ENCODE data around the gene KRCC1. TPM values are rescaled to one million over a fixed set of nuclear protein-coding genes. Genes with fewer than 3 reads are reported as not detected.

KRCC1 gene
- polyA plus RNA-seq, 1 donor from 2014 or later: 26.6 TPM

DNA sequence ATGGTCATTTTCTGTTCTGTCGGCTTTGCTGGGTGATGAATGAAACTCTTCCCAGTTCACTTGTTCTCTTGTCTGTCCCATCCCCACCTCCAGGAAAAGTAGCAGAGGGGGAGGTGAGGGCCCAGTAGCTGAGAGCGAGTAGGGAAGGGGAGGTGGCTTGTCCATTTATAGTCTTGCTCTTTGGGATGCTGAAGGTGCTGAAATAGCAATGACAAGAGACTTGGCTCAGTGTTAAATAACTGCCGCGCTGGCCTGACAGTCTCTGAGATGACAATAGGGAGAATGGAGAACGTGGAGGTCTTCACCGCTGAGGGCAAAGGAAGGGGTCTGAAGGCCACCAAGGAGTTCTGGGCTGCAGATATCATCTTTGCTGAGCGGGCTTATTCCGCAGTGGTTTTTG is 12.0 kb upstream of the KRCC1 start, which contains the start of gene SMYD1:
Gene SMYD1 (plus strand): TSS at position 228 of the 400 bp plus-strand sequence. CDS start 40 bp downstream, at position 268.
- H2AFZ ChIP-seq (ENCODE audit: low read depth, low read length): no peak within 1 kb of the TSS
- no peaks in the 10 kb centered on the region for H3K27me3 ChIP-seq (ENCODE audit: insufficient read depth, low read depth, low read length)
- H3F3A ChIP-seq (ENCODE audit: insufficient read depth, low read length, poor library complexity, severe bottlenecking): no peaks in the 10 kb centered on the region
- H4K20me1 ChIP-seq (ENCODE audit: insufficient read depth): no peaks in the 10 kb centered on the region
- H3K9me2 ChIP-seq (ENCODE audit: insufficient read depth, low read length): no peaks in the 10 kb centered on the region
- H3K27ac ChIP-seq (ENCODE audit: low read length): no peak within 1 kb of the TSS
- H3K9me3 ChIP-seq (ENCODE audit: low read length): no peaks in the 10 kb centered on the region
- H3K79me2 ChIP-seq (replicated peaks; ENCODE audit: insufficient read depth, low read length): no peaks in the 10 kb centered on the region
- no peak within 1 kb of the TSS for H3K9ac ChIP-seq (ENCODE audit: low read length)
- H3K4me3 ChIP-seq (ENCODE audit: low read length): no peak within 1 kb of the TSS
- H3K4me2 ChIP-seq (ENCODE audit: low read length): no peak within 1 kb of the TSS
- TF ChIP-seq, protein P1, sequence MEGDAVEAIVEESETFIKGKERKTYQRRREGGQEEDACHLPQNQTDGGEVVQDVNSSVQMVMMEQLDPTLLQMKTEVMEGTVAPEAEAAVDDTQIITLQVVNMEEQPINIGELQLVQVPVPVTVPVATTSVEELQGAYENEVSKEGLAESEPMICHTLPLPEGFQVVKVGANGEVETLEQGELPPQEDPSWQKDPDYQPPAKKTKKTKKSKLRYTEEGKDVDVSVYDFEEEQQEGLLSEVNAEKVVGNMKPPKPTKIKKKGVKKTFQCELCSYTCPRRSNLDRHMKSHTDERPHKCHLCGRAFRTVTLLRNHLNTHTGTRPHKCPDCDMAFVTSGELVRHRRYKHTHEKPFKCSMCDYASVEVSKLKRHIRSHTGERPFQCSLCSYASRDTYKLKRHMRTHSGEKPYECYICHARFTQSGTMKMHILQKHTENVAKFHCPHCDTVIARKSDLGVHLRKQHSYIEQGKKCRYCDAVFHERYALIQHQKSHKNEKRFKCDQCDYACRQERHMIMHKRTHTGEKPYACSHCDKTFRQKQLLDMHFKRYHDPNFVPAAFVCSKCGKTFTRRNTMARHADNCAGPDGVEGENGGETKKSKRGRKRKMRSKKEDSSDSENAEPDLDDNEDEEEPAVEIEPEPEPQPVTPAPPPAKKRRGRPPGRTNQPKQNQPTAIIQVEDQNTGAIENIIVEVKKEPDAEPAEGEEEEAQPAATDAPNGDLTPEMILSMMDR (IDR thresholded peaks at IDR 0.05; ENCODE audit: poor library complexity, severe bottlenecking): no peak
- no peak for TF ChIP-seq POLR2AphosphoS5 (IDR thresholded peaks at IDR 0.05)
- TF ChIP-seq, protein P2, sequence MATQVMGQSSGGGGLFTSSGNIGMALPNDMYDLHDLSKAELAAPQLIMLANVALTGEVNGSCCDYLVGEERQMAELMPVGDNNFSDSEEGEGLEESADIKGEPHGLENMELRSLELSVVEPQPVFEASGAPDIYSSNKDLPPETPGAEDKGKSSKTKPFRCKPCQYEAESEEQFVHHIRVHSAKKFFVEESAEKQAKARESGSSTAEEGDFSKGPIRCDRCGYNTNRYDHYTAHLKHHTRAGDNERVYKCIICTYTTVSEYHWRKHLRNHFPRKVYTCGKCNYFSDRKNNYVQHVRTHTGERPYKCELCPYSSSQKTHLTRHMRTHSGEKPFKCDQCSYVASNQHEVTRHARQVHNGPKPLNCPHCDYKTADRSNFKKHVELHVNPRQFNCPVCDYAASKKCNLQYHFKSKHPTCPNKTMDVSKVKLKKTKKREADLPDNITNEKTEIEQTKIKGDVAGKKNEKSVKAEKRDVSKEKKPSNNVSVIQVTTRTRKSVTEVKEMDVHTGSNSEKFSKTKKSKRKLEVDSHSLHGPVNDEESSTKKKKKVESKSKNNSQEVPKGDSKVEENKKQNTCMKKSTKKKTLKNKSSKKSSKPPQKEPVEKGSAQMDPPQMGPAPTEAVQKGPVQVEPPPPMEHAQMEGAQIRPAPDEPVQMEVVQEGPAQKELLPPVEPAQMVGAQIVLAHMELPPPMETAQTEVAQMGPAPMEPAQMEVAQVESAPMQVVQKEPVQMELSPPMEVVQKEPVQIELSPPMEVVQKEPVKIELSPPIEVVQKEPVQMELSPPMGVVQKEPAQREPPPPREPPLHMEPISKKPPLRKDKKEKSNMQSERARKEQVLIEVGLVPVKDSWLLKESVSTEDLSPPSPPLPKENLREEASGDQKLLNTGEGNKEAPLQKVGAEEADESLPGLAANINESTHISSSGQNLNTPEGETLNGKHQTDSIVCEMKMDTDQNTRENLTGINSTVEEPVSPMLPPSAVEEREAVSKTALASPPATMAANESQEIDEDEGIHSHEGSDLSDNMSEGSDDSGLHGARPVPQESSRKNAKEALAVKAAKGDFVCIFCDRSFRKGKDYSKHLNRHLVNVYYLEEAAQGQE (IDR thresholded peaks at IDR 0.05; ENCODE audit: borderline replicate concordance): no peak
- no peak for TF ChIP-seq SMC3 (conservative IDR thresholded peaks at IDR 0.05; ENCODE audit: poor library complexity)
- no peak for TF ChIP-seq EP300 (conservative IDR thresholded peaks at IDR 0.05; ENCODE audit: poor library complexity, severe bottlenecking)
- no peak for TF ChIP-seq TAF1 (IDR thresholded peaks at IDR 0.05; ENCODE audit: low read depth)
- TF ChIP-seq EZH2 (IDR thresholded peaks at IDR 0.05; ENCODE audit: borderline replicate concordance, insufficient read depth, low read length, poor library complexity, severe bottlenecking): no peak
- TF ChIP-seq RAD21 (conservative IDR thresholded peaks at IDR 0.05): no peak
- TF ChIP-seq MXI1 (conservative IDR thresholded peaks at IDR 0.05; ENCODE audit: poor library complexity, severe bottlenecking): no peak
- no peaks in the 10 kb centered on the region for H3K36me3 ChIP-seq (ENCODE audit: insufficient read depth, low read length)

DNA sequence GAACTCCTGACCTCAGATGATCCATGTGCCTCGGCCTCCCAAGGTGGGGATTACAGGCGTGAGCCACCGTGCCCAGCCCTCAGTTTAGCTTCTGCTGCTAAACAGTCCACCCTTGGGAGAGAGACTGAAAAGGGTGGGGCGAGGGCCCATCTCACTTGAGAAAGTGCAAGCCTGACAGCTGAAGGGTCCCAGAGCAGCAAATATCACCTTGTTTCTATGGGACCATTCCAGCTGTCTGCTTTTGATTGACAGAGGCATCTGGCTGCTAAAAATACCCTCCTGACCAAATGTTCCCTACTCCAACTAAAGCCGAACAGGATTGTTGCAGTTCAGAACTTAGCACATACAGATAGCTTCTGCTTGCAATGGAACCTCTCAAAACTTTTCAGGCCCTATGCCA is 11.6 kb upstream of the KRCC1 start:
- Histone ChIP-seq H3K27ac (ENCODE audit: low read length) (no peak overlapping the region), H3F3A (ENCODE audit: insufficient read depth, low read length, poor library complexity, severe bottlenecking) (no peaks in the 10 kb centered on the region), H3K9me2 (ENCODE audit: insufficient read depth, low read length) (no peaks in the 10 kb centered on the region), H3K27me3 (ENCODE audit: insufficient read depth, low read depth, low read length) (no peaks in the 10 kb centered on the region), H3K9ac (ENCODE audit: low read length) (no peak overlapping the region), H2AFZ (ENCODE audit: low read depth, low read length) (no peak overlapping the region), H3K4me2 (ENCODE audit: low read length) (no peak overlapping the region), H3K9me3 (ENCODE audit: low read length) (no peaks in the 10 kb centered on the region), H4K20me1 (ENCODE audit: insufficient read depth) (no peaks in the 10 kb centered on the region), H3K4me3 (ENCODE audit: low read length) (no peak overlapping the region), H3K79me2 (replicated peaks; ENCODE audit: insufficient read depth, low read length) (no peaks in the 10 kb centered on the region), H3K36me3 (ENCODE audit: insufficient read depth, low read length) (no peaks in the 10 kb centered on the region)
- no peak for TF ChIP-seq EP300 (conservative IDR thresholded peaks at IDR 0.05; ENCODE audit: poor library complexity, severe bottlenecking)
- TF ChIP-seq POLR2AphosphoS5 (IDR thresholded peaks at IDR 0.05): no peak
- TF ChIP-seq, protein P1 (IDR thresholded peaks at IDR 0.05; ENCODE audit: poor library complexity, severe bottlenecking): no peak
- TF ChIP-seq EZH2 (IDR thresholded peaks at IDR 0.05; ENCODE audit: borderline replicate concordance, insufficient read depth, low read length, poor library complexity, severe bottlenecking): no peak
- no peak for TF ChIP-seq SMC3 (conservative IDR thresholded peaks at IDR 0.05; ENCODE audit: poor library complexity)
- no peak for TF ChIP-seq RAD21 (conservative IDR thresholded peaks at IDR 0.05)
- TF ChIP-seq, protein P2 (IDR thresholded peaks at IDR 0.05; ENCODE audit: borderline replicate concordance): no peak
- no peak for TF ChIP-seq TAF1 (IDR thresholded peaks at IDR 0.05; ENCODE audit: low read depth)
